Activated CD8-positive, alpha-beta T cell treated with anti-CD3 and anti-CD28 coated beads, Interleukin-2, amount 10 ng/mL, durations not matched to agents 7 days and 5 days (primary cell): ENCODE measurements around the gene RBMS3. TPM values are rescaled to one million over a fixed set of nuclear protein-coding genes. Genes with fewer than 3 reads are reported as not detected.

Experiments used
- ATAC-seq: fragments of 150-1000 bp; cut with Tn5 transposase; one replicate; pipeline ENCODE4 v1.10.0; 2021; ENCODE audit warnings: moderate library complexity
- CTCF ChIA-PET: fragments of 350-600 bp; sonication (Branson Sonifier 250); formaldehyde crosslinking; loops from one replicate; lab custom pipeline; 2021; ENCODE audit warnings: antibody characterized with exemption; lab: Charles Lee
- POLR2A ChIA-PET: fragments of 350-600 bp; sonication (Branson Sonifier 250); formaldehyde crosslinking; loops from one replicate; lab custom pipeline; 2021; ENCODE audit warnings: antibody characterized with exemption; lab: Charles Lee
- DNase-seq: peaks from one replicate; pipeline ENCODE4 v3.0.0-alpha.2; 2020
- H3K27ac Mint-ChIP-seq: one replicate; pipeline ENCODE4 v1.8.0; 2021; ENCODE audit warnings: mild to moderate bottlenecking, mixed read lengths
- H3K27me3 Mint-ChIP-seq: one replicate; pipeline ENCODE4 v1.8.0; 2021; ENCODE audit warnings: low read depth, mixed read lengths
- H3K36me3 Mint-ChIP-seq: one replicate; pipeline ENCODE4 v1.8.0; 2021; ENCODE audit warnings: low read depth, mixed read lengths
- H3K4me1 Mint-ChIP-seq: one replicate; pipeline ENCODE4 v1.8.0; 2021; ENCODE audit warnings: low read depth, mixed read lengths
- H3K4me3 Mint-ChIP-seq: one replicate; pipeline ENCODE4 v1.8.0; 2021; ENCODE audit warnings: mild to moderate bottlenecking, mixed read lengths
- H3K9me3 Mint-ChIP-seq: one replicate; pipeline ENCODE4 v1.8.0; 2022; ENCODE audit warnings: mixed read lengths; ENCODE audit not compliant: insufficient read depth
- total RNA-seq, 2 experiments: library from RNA; stranded (reverse); gene quantifications; one replicate each; pipeline ENCODE4 v1.2.3, GENCODE V29; 2021

Gene RBMS3
- total RNA-seq, 2 experiments from 2014 or later: 0.11 to 0.29 TPM

GRCh38 chr3:29683018-29683993, 402.4 kb downstream of the RBMS3 start:
- ChIA-PET CTCF (no interaction called here), POLR2A (no interaction called here)
- H3K36me3 Mint-ChIP-seq: no peaks in the 10 kb centered on the region
- no peaks in the 10 kb centered on the region for H3K9me3 Mint-ChIP-seq
- no peak for DNase-seq
- peaks cover 20% of the 10 kb centered on the region for H3K4me1 Mint-ChIP-seq
- H3K27me3 Mint-ChIP-seq: no peaks in the 10 kb centered on the region
- H3K27ac Mint-ChIP-seq: no peak overlapping the region
- H3K4me3 Mint-ChIP-seq: no peak overlapping the region
- no peak for ATAC-seq

- Mint-ChIP-seq H3K4me1 (peaks cover 20% of the 10 kb centered on the region), H3K4me3 (no peak overlapping the region), H3K27me3 (peaks cover 2% of the 10 kb centered on the region), H3K9me3 (no peaks in the 10 kb centered on the region), H3K36me3 (no peaks in the 10 kb centered on the region), H3K27ac (peak overlapping the region; percentile 43)
- no peak for DNase-seq
- ChIA-PET POLR2A (no interaction called here), CTCF (no interaction called here)
- ATAC-seq: peak; percentile 97
Observed at GRCh38 chr3:29686889-29687592, 406.2 kb downstream of the RBMS3 start.

DNA sequence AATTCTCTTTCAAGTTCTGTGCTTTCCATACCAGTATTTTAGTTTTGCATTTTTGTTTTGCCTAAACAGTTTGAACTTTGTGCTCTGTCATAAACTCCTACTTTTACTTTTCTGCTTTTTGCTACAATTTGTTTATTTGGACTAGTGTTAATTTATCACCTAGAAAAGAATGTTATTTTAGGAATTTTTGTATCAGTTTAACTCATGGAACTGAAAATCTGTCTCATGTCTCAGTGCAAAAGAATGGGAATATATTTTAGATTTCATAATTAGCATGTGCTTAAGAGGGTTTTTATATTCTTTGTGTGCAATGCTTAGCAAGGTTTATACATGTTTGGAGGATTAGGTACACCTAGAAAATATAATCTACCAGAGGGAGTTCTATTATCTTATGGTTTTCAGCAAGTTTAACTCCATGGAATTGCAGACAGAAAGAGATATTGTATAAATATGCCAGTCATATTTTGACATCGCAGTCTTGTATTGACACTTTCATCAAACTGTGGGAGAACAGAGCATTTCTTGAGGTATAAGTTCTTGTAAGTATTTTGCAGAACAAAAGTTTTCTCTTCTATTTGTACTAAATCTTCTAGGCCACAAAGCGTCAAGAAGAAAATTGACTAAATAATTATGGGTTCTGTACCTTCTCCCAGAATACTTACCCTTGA, 409.9 kb downstream of the RBMS3 start:
- Mint-ChIP-seq H3K4me1 (peaks cover 18% of the 10 kb centered on the region), H3K36me3 (no peaks in the 10 kb centered on the region), H3K4me3 (no peak overlapping the region), H3K27ac (no peak overlapping the region), H3K27me3 (peaks cover 4% of the 10 kb centered on the region), H3K9me3 (no peaks in the 10 kb centered on the region)
- ChIA-PET POLR2A (no interaction called here), CTCF (no interaction called here)
- DNase-seq (no peak), ATAC-seq (no peak)

- Mint-ChIP-seq H3K4me1 (no peaks in the 10 kb centered on the region), H3K9me3 (no peaks in the 10 kb centered on the region), H3K27me3 (peaks cover 6% of the 10 kb centered on the region), H3K4me3 (no peak overlapping the region), H3K36me3 (no peaks in the 10 kb centered on the region), H3K27ac (no peak overlapping the region)
- no peak for DNase-seq
- POLR2A ChIA-PET: no interaction called here
- no peak for ATAC-seq
- CTCF ChIA-PET: no interaction called here
Observed at GRCh38 chr3:29693863-29694262, 413.0 kb downstream of the RBMS3 start.

- ATAC-seq (no peak), DNase-seq (no peak)
- Mint-ChIP-seq H3K27me3 (peaks cover 6% of the 10 kb centered on the region), H3K9me3 (no peaks in the 10 kb centered on the region), H3K36me3 (no peaks in the 10 kb centered on the region), H3K4me3 (no peak overlapping the region), H3K27ac (no peak overlapping the region), H3K4me1 (no peaks in the 10 kb centered on the region)
- POLR2A ChIA-PET: no interaction called here
- CTCF ChIA-PET: no interaction called here
Observed at GRCh38 chr3:29694331-29694730, 413.5 kb downstream of the RBMS3 start.

GRCh38 chr3:29694783-29695182, 413.9 kb downstream of the RBMS3 start:
- Mint-ChIP-seq H3K9me3 (peaks cover under 1% of the 10 kb centered on the region), H3K27ac (no peak overlapping the region), H3K36me3 (no peaks in the 10 kb centered on the region), H3K4me3 (no peak overlapping the region), H3K4me1 (no peaks in the 10 kb centered on the region), H3K27me3 (peaks cover 6% of the 10 kb centered on the region)
- POLR2A ChIA-PET: no interaction called here
- ATAC-seq: no peak
- no peak for DNase-seq
- CTCF ChIA-PET: no interaction called here

DNA sequence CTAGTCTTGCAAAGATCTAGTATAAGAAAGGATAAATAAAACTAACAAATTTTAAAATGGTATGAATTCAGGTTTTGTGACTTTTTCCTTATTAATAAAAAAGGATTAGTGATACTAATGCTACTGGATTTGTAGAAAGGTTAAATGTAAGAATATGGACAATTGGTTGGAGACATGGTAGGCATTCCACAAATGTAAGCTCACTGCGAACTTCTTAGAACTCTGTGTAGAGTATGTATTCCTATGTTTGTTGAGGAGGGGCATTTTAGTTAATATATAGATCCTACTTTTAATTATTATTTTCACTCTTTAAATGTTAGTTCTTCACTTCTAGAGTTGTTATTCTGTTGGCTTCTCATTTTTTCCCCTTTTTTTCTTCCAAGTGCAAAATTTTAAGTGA, 414.3 kb downstream of the RBMS3 start:
- H3K36me3 Mint-ChIP-seq: no peaks in the 10 kb centered on the region
- peaks cover 6% of the 10 kb centered on the region for H3K27me3 Mint-ChIP-seq
- H3K4me3 Mint-ChIP-seq: no peak overlapping the region
- H3K9me3 Mint-ChIP-seq: peaks cover 4% of the 10 kb centered on the region
- ChIA-PET CTCF (no interaction called here), POLR2A (no interaction called here)
- H3K4me1 Mint-ChIP-seq: no peaks in the 10 kb centered on the region
- ATAC-seq: no peak
- H3K27ac Mint-ChIP-seq: no peak overlapping the region
- DNase-seq: no peak

DNA sequence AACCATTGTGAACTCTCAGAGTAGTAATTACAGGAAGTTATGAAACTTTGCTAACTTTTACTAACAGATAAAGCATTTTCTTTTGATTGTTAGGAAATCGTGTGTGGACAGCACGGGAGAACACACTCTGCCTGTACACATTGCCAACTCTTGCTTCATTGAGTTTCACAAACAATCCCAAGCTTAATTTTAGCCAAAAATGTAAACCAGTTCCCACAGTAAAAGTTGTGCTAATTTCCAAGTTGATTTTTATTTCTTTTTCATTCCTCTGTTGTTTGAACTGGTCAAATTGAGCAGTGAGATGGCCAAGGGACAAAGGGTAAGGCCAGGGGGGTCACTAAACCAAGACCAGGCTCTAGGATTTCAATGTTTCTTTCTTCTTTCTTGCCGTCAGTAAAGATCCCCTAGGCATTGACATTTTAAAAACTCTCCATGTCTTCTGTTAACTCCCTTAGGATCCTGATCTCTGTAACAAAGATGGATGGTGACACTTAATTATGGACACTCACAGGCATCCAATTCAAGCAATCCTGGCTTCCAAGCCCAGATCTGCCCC, 414.9 kb downstream of the RBMS3 start:
- no peak for ATAC-seq
- Mint-ChIP-seq H3K27ac (no peak overlapping the region), H3K36me3 (no peaks in the 10 kb centered on the region), H3K27me3 (peaks cover 6% of the 10 kb centered on the region), H3K4me3 (no peak overlapping the region), H3K9me3 (peaks cover 5% of the 10 kb centered on the region), H3K4me1 (no peaks in the 10 kb centered on the region)
- ChIA-PET CTCF (no interaction called here), POLR2A (no interaction called here)
- no peak for DNase-seq

- H3K27ac Mint-ChIP-seq: no peak overlapping the region
- no peak for DNase-seq
- ChIA-PET POLR2A (no interaction called here), CTCF (no interaction called here)
- no peak overlapping the region for H3K4me3 Mint-ChIP-seq
- peaks cover 5% of the 10 kb centered on the region for H3K27me3 Mint-ChIP-seq
- no peaks in the 10 kb centered on the region for H3K4me1 Mint-ChIP-seq
- peaks cover 5% of the 10 kb centered on the region for H3K9me3 Mint-ChIP-seq
- ATAC-seq: no peak
- no peaks in the 10 kb centered on the region for H3K36me3 Mint-ChIP-seq
Observed at GRCh38 chr3:29696311-29696710, 415.4 kb downstream of the RBMS3 start.

DNA sequence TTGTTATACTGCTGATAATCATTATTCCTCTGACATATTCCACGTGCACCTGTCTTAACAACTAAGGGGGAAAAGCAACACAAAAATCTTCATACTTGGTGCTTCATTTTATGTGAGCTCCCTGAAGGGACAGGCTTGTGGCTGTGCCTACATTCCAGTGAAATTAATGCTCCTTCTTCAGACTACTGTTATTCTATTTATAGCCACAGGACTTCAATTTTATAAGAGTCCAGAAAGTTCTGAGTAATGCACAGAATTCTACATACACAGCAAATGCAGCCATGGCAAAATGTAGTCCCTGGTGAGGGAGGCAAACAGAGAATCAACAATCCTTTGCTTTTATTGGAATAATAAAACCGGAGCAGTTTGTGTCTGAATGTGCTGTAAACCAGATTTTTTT, 417.1 kb downstream of the RBMS3 start:
- peaks cover 4% of the 10 kb centered on the region for H3K27me3 Mint-ChIP-seq
- ChIA-PET CTCF (no interaction called here), POLR2A (no interaction called here)
- peaks cover 5% of the 10 kb centered on the region for H3K9me3 Mint-ChIP-seq
- no peaks in the 10 kb centered on the region for H3K36me3 Mint-ChIP-seq
- H3K27ac Mint-ChIP-seq: no peak overlapping the region
- H3K4me1 Mint-ChIP-seq: no peaks in the 10 kb centered on the region
- DNase-seq: no peak
- ATAC-seq: no peak
- H3K4me3 Mint-ChIP-seq: no peak overlapping the region

DNA sequence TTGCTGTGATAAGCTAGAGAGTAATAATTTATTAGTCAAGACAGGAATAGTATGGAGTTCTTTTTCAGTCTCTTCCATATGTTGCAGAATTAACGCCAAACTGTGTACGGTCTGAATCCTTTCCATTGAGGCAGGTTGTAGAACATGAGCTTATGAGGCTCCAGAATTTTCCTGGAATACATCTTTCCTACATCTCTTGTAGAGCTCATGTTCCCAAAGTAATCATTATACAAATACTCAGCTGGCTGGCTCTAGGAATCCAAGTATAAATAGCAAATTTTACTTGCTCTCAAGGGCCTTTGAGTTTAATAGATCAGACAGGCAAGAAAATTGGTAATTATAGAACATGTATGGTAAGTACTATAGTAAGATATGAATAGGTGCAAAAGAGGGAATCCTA, 419.4 kb downstream of the RBMS3 start:
- ChIA-PET POLR2A (no interaction called here), CTCF (no interaction called here)
- Mint-ChIP-seq H3K36me3 (no peaks in the 10 kb centered on the region), H3K4me3 (no peak overlapping the region), H3K4me1 (no peaks in the 10 kb centered on the region), H3K9me3 (peaks cover 5% of the 10 kb centered on the region), H3K27ac (no peak overlapping the region), H3K27me3 (peaks cover 2% of the 10 kb centered on the region)
- no peak for DNase-seq
- no peak for ATAC-seq
